ENCODE measurements around the gene OPCML.

The OPCML gene

DNA sequence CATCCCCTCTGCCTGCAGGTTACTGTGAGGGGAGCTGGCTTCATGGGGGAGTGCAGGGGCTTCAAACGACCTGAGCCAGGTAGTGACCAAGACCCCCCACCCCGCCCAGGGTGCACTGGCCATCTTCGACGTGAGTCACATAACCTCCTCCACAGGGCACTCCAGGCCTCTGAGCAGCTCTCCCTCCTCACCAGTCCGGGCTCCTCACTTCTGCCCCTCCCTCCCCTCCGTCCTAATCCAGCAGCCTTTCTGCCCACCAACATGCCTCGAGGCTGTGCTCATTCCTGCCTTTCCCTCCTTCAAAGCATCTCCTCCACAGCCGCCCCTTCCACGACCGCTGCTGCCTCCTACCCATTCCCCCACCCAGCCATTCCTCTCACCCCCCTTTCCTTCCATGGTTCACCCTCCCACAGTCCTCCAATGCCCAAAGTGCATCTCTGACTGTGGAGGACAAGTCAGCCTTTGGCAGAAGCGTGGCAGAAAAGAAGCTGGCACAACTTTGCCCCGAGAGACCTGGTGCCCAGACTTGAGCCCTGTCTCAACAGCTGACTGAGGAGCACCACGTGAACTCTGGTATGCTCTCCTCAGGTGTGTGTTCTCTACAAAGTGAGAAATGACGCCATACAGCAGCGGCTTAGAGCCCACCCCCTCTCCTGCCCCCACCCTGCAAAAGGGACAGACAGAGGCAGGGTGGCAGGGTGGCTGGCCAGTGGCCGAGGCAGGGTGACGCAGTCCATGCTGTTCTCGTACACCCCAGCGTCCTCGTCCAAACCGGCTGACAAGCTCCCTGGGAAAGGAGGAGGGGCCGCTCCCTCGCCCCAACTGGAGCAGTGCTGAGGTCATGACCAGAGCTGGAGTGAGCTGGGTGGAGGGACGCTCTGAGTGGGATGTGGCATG, 30.4 kb downstream of the OPCML start:
- Histone ChIP-seq H3K27me3 (ENCODE audit: control insufficient read depth, low read length) (no peaks in the 10 kb centered on the region), H3K4me3 (ENCODE audit: low read length) (no peak overlapping the region), H3F3A (ENCODE audit: control insufficient read depth, insufficient read depth) (no peaks in the 10 kb centered on the region), H3K79me2 (ENCODE audit: control insufficient read depth, low read length) (no peaks in the 10 kb centered on the region), H3K36me3 (ENCODE audit: control insufficient read depth, low read length) (no peaks in the 10 kb centered on the region), H3K27ac (ENCODE audit: low read depth, low read length) (no peak overlapping the region), H4K20me1 (ENCODE audit: control insufficient read depth, insufficient read depth, low read depth, low read length) (no peaks in the 10 kb centered on the region), H3K4me1 (ENCODE audit: control insufficient read depth, low read length) (no peaks in the 10 kb centered on the region), H3K4me2 (ENCODE audit: low read length) (no peak overlapping the region), H3K9me2 (replicated peaks; ENCODE audit: control insufficient read depth, low read length) (no peaks in the 10 kb centered on the region), H3K9me3 (ENCODE audit: control insufficient read depth, insufficient read depth, low read length) (no peaks in the 10 kb centered on the region)
- TF ChIP-seq, protein P1, sequence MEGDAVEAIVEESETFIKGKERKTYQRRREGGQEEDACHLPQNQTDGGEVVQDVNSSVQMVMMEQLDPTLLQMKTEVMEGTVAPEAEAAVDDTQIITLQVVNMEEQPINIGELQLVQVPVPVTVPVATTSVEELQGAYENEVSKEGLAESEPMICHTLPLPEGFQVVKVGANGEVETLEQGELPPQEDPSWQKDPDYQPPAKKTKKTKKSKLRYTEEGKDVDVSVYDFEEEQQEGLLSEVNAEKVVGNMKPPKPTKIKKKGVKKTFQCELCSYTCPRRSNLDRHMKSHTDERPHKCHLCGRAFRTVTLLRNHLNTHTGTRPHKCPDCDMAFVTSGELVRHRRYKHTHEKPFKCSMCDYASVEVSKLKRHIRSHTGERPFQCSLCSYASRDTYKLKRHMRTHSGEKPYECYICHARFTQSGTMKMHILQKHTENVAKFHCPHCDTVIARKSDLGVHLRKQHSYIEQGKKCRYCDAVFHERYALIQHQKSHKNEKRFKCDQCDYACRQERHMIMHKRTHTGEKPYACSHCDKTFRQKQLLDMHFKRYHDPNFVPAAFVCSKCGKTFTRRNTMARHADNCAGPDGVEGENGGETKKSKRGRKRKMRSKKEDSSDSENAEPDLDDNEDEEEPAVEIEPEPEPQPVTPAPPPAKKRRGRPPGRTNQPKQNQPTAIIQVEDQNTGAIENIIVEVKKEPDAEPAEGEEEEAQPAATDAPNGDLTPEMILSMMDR (IDR thresholded peaks at IDR 0.05; ENCODE audit: low read depth, low read length, poor library complexity, severe bottlenecking): no peak
- TF ChIP-seq EZH2phosphoT487 (IDR thresholded peaks at IDR 0.05; ENCODE audit: borderline replicate concordance, low read length): no peak

DNA sequence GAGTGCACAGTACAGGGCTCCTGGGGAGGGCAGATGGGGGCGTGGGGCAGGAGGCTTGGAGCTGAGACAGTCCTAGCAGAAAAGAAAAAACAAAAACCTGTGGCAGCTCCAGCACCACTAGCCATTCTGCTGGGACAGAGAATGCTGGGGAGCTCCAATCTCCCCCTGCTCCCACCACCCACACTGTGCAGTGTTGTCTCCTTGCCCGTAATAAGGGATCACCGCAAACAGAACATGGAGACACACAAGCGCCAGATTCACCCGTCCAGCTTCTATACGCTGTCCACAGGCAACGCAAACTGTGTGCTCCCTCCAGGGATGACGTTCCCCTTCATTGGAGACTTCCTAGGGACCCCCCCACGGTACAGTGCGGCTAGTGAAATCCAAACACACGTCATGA, 31.4 kb downstream of the OPCML start:
- Histone ChIP-seq H3K9me2 (replicated peaks; ENCODE audit: control insufficient read depth, low read length) (no peaks in the 10 kb centered on the region), H3K27me3 (ENCODE audit: control insufficient read depth, low read length) (no peaks in the 10 kb centered on the region), H3K79me2 (ENCODE audit: control insufficient read depth, low read length) (no peaks in the 10 kb centered on the region), H3K36me3 (ENCODE audit: control insufficient read depth, low read length) (no peaks in the 10 kb centered on the region), H3K4me1 (ENCODE audit: control insufficient read depth, low read length) (no peaks in the 10 kb centered on the region), H3K9me3 (ENCODE audit: control insufficient read depth, insufficient read depth, low read length) (no peaks in the 10 kb centered on the region), H4K20me1 (ENCODE audit: control insufficient read depth, insufficient read depth, low read depth, low read length) (no peaks in the 10 kb centered on the region), H3K4me2 (ENCODE audit: low read length) (no peak overlapping the region), H3F3A (ENCODE audit: control insufficient read depth, insufficient read depth) (no peaks in the 10 kb centered on the region), H3K27ac (ENCODE audit: low read depth, low read length) (no peak overlapping the region), H3K4me3 (ENCODE audit: low read length) (no peak overlapping the region)
- TF ChIP-seq, protein P1 (IDR thresholded peaks at IDR 0.05; ENCODE audit: low read depth, low read length, poor library complexity, severe bottlenecking): no peak
- TF ChIP-seq EZH2phosphoT487 (IDR thresholded peaks at IDR 0.05; ENCODE audit: borderline replicate concordance, low read length): no peak

DNA sequence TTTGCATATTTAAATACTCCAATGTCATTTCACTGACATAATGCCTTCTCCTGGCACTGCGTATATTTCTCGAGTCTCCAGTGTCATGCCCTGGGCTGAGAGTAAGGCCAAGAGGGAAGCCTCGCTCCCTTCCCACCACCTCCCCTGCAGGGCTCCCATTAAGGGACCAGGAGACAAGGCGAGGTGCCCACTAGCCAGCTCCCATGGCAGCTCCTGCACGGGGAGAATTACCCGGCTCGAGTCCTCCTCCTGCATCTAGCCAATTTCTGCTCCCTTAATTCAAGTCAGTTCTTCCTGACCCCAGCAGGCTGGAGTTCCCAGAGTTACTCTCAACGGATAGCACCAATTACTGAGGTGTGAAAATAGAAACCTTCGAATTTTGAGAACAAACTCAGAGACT, 31.9 kb downstream of the OPCML start:
- TF ChIP-seq, protein P1 (IDR thresholded peaks at IDR 0.05; ENCODE audit: low read depth, low read length, poor library complexity, severe bottlenecking): no peak
- no peak for TF ChIP-seq EZH2phosphoT487 (IDR thresholded peaks at IDR 0.05; ENCODE audit: borderline replicate concordance, low read length)
- no peaks in the 10 kb centered on the region for H3K4me1 ChIP-seq (ENCODE audit: control insufficient read depth, low read length)
- no peaks in the 10 kb centered on the region for H3K27me3 ChIP-seq (ENCODE audit: control insufficient read depth, low read length)
- H3K27ac ChIP-seq (ENCODE audit: low read depth, low read length): no peak overlapping the region
- H3K9me2 ChIP-seq (replicated peaks; ENCODE audit: control insufficient read depth, low read length): no peaks in the 10 kb centered on the region
- no peaks in the 10 kb centered on the region for H3K9me3 ChIP-seq (ENCODE audit: control insufficient read depth, insufficient read depth, low read length)
- no peaks in the 10 kb centered on the region for H3K36me3 ChIP-seq (ENCODE audit: control insufficient read depth, low read length)
- H3F3A ChIP-seq (ENCODE audit: control insufficient read depth, insufficient read depth): no peaks in the 10 kb centered on the region
- H3K4me3 ChIP-seq (ENCODE audit: low read length): no peak overlapping the region
- H4K20me1 ChIP-seq (ENCODE audit: control insufficient read depth, insufficient read depth, low read depth, low read length): no peaks in the 10 kb centered on the region
- no peaks in the 10 kb centered on the region for H3K79me2 ChIP-seq (ENCODE audit: control insufficient read depth, low read length)
- H3K4me2 ChIP-seq (ENCODE audit: low read length): no peak overlapping the region

Data from DOHH2 (cell line).